Measurements from ENCODE around the gene DHPS. TPM values are rescaled to one million over a fixed set of nuclear protein-coding genes. Genes with fewer than 3 reads are reported as not detected.

Gene DHPS
- total RNA-seq, 4 donors from 2014 or later = 77.3 to 122 (median 92.1) TPM

- H3K36me3 ChIP-seq = peaks cover 0 to 100% of the 10 kb centered on the region in 2 donors
- TF ChIP-seq POLR2A (IDR thresholded peaks at IDR 0.05) (no peak), POLR2AphosphoS5 (IDR thresholded peaks at IDR 0.05) (no peak), EP300 (IDR thresholded peaks at IDR 0.05) (no peak), CTCF (IDR thresholded peaks at IDR 0.05) (no peak)
- no peaks in the 10 kb centered on the region for H3K9me3 ChIP-seq
- WGBS, 2 donors (ENCODE audit: low coverage in 1 of 2) = 80% methylated on average over 1 of the region's 13 CpGs; no CpG with 5 or more reads in 1 of the 2 donors
- no peaks in the 10 kb centered on the region for H3K4me1 ChIP-seq
- no peak overlapping the region for H3K4me3 ChIP-seq
- no peak for ATAC-seq
- H3K27ac ChIP-seq = no peak overlapping the region
- H3K27me3 ChIP-seq = no peaks in the 10 kb centered on the region
These were observed 24.6 kb upstream of the DHPS start for GRCh38 chr19:12706332-12706718.

- Histone ChIP-seq H3K9me3 (no peaks in the 10 kb centered on the region), H3K4me1 (no peaks in the 10 kb centered on the region), H3K36me3 (peaks cover 0 to 100% of the 10 kb centered on the region in 2 donors), H3K27ac (no peak overlapping the region), H3K27me3 (no peaks in the 10 kb centered on the region), H3K4me3 (no peak overlapping the region)
- no peak for ATAC-seq
- TF ChIP-seq POLR2A (IDR thresholded peaks at IDR 0.05) (no peak), EP300 (IDR thresholded peaks at IDR 0.05) (no peak), POLR2AphosphoS5 (IDR thresholded peaks at IDR 0.05) (no peak), CTCF (IDR thresholded peaks at IDR 0.05) (no peak)
- 40 to 93% methylated on average over 1 to 3 of the region's 29 CpGs for WGBS, 2 donors (ENCODE audit: low coverage in 1 of 2)
These were observed 24.1 kb upstream of the DHPS start for GRCh38 chr19:12705654-12706331.

- H3K4me1 ChIP-seq = no peaks in the 10 kb centered on the region
- 80% methylated on average over 1 of the region's 13 CpGs; no CpG with 5 or more reads in 1 of the 2 donors for whole genome bisulfite sequencing, 2 donors (ENCODE audit: low coverage in 1 of 2)
- no peak for ATAC-seq
These were observed 23.5 kb upstream of the DHPS start for GRCh38 chr19:12705169-12705568.

GRCh38 chr19:12703046-12703445 is 21.4 kb upstream of the DHPS start:
- Histone ChIP-seq H3K27me3 (no peaks in the 10 kb centered on the region), H3K9me3 (no peaks in the 10 kb centered on the region), H3K4me3 (no peak overlapping the region), H3K27ac (no peak overlapping the region), H3K4me1 (no peaks in the 10 kb centered on the region), H3K36me3 (peaks cover 0 to 98% of the 10 kb centered on the region in 2 donors)
- TF ChIP-seq POLR2AphosphoS5 (IDR thresholded peaks at IDR 0.05) (no peak), CTCF (IDR thresholded peaks at IDR 0.05) (no peak), POLR2A (IDR thresholded peaks at IDR 0.05) (no peak), EP300 (IDR thresholded peaks at IDR 0.05) (no peak)
- no peak for ATAC-seq
- 50% methylated on average over 6 of the region's 9 CpGs; no CpG with 5 or more reads in 1 of the 2 donors for WGBS, 2 donors (ENCODE audit: low coverage in 1 of 2)

More at GRCh38 chr19:12705169-12705568, 23.5 kb upstream of the DHPS start:
- Histone ChIP-seq H3K36me3 (peaks cover 0 to 100% of the 10 kb centered on the region in 2 donors), H3K9me3 (no peaks in the 10 kb centered on the region), H3K4me3 (no peak overlapping the region), H3K27me3 (no peaks in the 10 kb centered on the region), H3K27ac (no peak overlapping the region)
- no peak for TF ChIP-seq POLR2AphosphoS5 (IDR thresholded peaks at IDR 0.05)
- TF ChIP-seq CTCF (IDR thresholded peaks at IDR 0.05) = no peak
- no peak for TF ChIP-seq POLR2A (IDR thresholded peaks at IDR 0.05)
- TF ChIP-seq EP300 (IDR thresholded peaks at IDR 0.05) = no peak

All from gastroesophageal sphincter (tissue), 4 donors.